ENCODE data around the gene PPHLN1.

- TF ChIP-seq EP300 (IDR thresholded peaks at IDR 0.05; ENCODE audit: borderline replicate concordance) (no peak), MAX (IDR thresholded peaks at IDR 0.05) (no peak), TEAD4 (IDR thresholded peaks at IDR 0.05) (no peak), RAD21 (IDR thresholded peaks at IDR 0.05; ENCODE audit: low read depth) (no peak), YY1 (IDR thresholded peaks at IDR 0.05; ENCODE audit: low read depth) (no peak), REST (IDR thresholded peaks at IDR 0.05; ENCODE audit: low read depth) (no peak), FOXM1 (IDR thresholded peaks at IDR 0.05; ENCODE audit: borderline replicate concordance, low read depth) (no peak), TAF1 (IDR thresholded peaks at IDR 0.05; ENCODE audit: low read depth) (no peak), CEBPB (IDR thresholded peaks at IDR 0.05) (no peak)
Measured at GRCh38 chr12:42299392-42300308, 26.3 kb upstream of the PPHLN1 start.
